A549 (cell line): ENCODE results near the gene TUBA3C. TPM values are rescaled to one million over a fixed set of nuclear protein-coding genes. Genes with fewer than 3 reads are reported as not detected.
A peak's percentile ranks its signal among the peaks of the same experiment; 100 is the strongest.

ENCODE experiments used
- ATAC-seq, 2 experiments: fragments of 200-7000 bp in 1 of 2; fragments of >200 bp in 1 of 2; cut with Nextera tagmentation in 1 of 2; cut with Tn5 transposase in 1 of 2; 3 replicates each; pipeline versions ENCODE4 v1.8.0 to v1.9.1; 2018 to 2020; ENCODE audit warnings: mild to moderate bottlenecking in 1 of 2, moderate library complexity in 1 of 2
- CTCF ChIA-PET: fragments of 300-600 bp; sonication (Branson Sonifier 250); formaldehyde crosslinking; extraction: SDS; loops from one replicate; lab custom pipeline; 2021; ENCODE audit warnings: antibody characterized with exemption, inconsistent platforms; lab: Yijun Ruan, JAX
- POLR2A ChIA-PET: fragments of 350-600 bp; formaldehyde crosslinking; extraction: SDS; loops from one replicate; lab custom pipeline; 2021; ENCODE audit warnings: antibody characterized with exemption, inconsistent platforms; lab: Yijun Ruan, JAX
- DNase-seq, 2 experiments: peaks; one replicate each; pipeline versions ENCODE4 v3.0.0 to v3.0.0-alpha.2; 2011 to 2016; ENCODE audit warnings: low read depth in 1 of 2, low spot score in 1 of 2
- FAIRE-seq: peaks from 2 replicates; lab custom pipeline; 2011; peaks lifted over from hg19 to GRCh38; lab: Jason Lieb, UNC
- H3K27ac ChIP-seq, 2 experiments: fragments of >200 bp; sonication (Bioruptor Twin); formaldehyde crosslinking; 3 replicates each; pipeline ENCODE4 v1.5.1; 2016 to 2017
- H3K4me1 ChIP-seq: fragments of >200 bp; sonication (Bioruptor Twin); formaldehyde crosslinking; 3 replicates; pipeline ENCODE4 v1.6.1; 2016
- H3K4me2 ChIP-seq: fragments of >200 bp; sonication (Bioruptor Twin); formaldehyde crosslinking; 3 replicates; pipeline ENCODE4 v1.6.1; 2016
- H3K4me3 ChIP-seq: fragments of >200 bp; sonication (Bioruptor Twin); formaldehyde crosslinking; 3 replicates; pipeline ENCODE4 v1.5.1; 2016
- H3K9me3 ChIP-seq: fragments of >200 bp; sonication (Bioruptor Twin); formaldehyde crosslinking; 3 replicates; pipeline ENCODE4 v1.6.1; 2016
- BHLHE40 ChIP-seq: IDR thresholded peaks from 2 replicates; pipeline ENCODE4 v1.6.1; 2012; ENCODE audit warnings: low read depth, low read length, inconsistent platforms
- CBX2 ChIP-seq: fragments of 200-600 bp; sonication (generic); IDR thresholded peaks from 2 replicates; pipeline ENCODE4 v1.6.1; 2016; ENCODE audit warnings: low read depth, mild to moderate bottlenecking, borderline replicate concordance
- CHD2 ChIP-seq: fragments of 150-350 bp; IDR thresholded peaks from 2 replicates; pipeline ENCODE4 v1.6.1; 2014; ENCODE audit warnings: low read length; ENCODE audit not compliant: partially characterized antibody
- EHMT2 ChIP-seq: fragments of 200-600 bp; sonication (generic); IDR thresholded peaks from 2 replicates; pipeline ENCODE4 v1.6.1; 2016; ENCODE audit warnings: antibody characterized with exemption, low read depth, mild to moderate bottlenecking, moderate library complexity
- EP300 ChIP-seq, 2 experiments: fragments of >200 bp; sonication (Bioruptor Twin); formaldehyde crosslinking; IDR thresholded peaks; 2 replicates in 1 of 2; 3 replicates in 1 of 2; pipeline ENCODE4 v1.6.1; 2016 to 2017
- ESRRA ChIP-seq: fragments of 150-350 bp; IDR thresholded peaks from 2 replicates; pipeline ENCODE4 v1.6.1; 2014; ENCODE audit warnings: mild to moderate bottlenecking, low read length, borderline replicate concordance
- FOSB ChIP-seq: fragments of 250-450 bp; sonication (Bioruptor Pico); IDR thresholded peaks from 2 replicates; pipeline ENCODE4 v1.5.0; 2020; ENCODE audit warnings: mild to moderate bottlenecking, moderate library complexity
- FOSL2 ChIP-seq, 2 experiments: fragments of 450-650 bp in 1 of 2; fragments of >200 bp in 1 of 2; sonication (Bioruptor Twin) in 1 of 2; formaldehyde crosslinking; IDR thresholded peaks; 2 replicates each; pipeline versions ENCODE4 v1.5.0 to v1.6.1; 2016 to 2020; ENCODE audit warnings: mild to moderate bottlenecking in 1 of 2, moderate library complexity in 1 of 2
- FOXS1 ChIP-seq: fragments of 250-450 bp; sonication (Bioruptor Pico); IDR thresholded peaks from 2 replicates; pipeline ENCODE4 v1.5.0; 2020; ENCODE audit warnings: mild to moderate bottlenecking, moderate library complexity
- GATA3 ChIP-seq: IDR thresholded peaks from 2 replicates; pipeline ENCODE4 v1.6.1; 2012; ENCODE audit warnings: borderline replicate concordance
- HMGXB4 ChIP-seq: fragments of 250-450 bp; sonication (Bioruptor Pico); IDR thresholded peaks from 2 replicates; pipeline ENCODE4 v1.5.0; 2021; ENCODE audit warnings: mild to moderate bottlenecking, moderate library complexity, borderline replicate concordance
- HOXA7 ChIP-seq: fragments of 250-450 bp; sonication (Bioruptor Pico); IDR thresholded peaks from 2 replicates; pipeline ENCODE4 v1.5.0; 2020; ENCODE audit warnings: mild to moderate bottlenecking, moderate library complexity
- HOXB13 ChIP-seq: fragments of 250-450 bp; sonication (Bioruptor Pico); IDR thresholded peaks from 2 replicates; pipeline ENCODE4 v1.5.0; 2020; ENCODE audit warnings: low read depth, mild to moderate bottlenecking, moderate library complexity
- JUNB ChIP-seq: fragments of >200 bp; sonication (Bioruptor Twin); formaldehyde crosslinking; IDR thresholded peaks from 2 replicates; pipeline ENCODE4 v1.6.1; 2016
- MYC ChIP-seq: IDR thresholded peaks from 2 replicates; pipeline ENCODE4 v1.6.1; 2012; ENCODE audit warnings: mild to moderate bottlenecking, inconsistent platforms, low read length, improper control_type of control experiment, borderline replicate concordance
- NFE2L2 ChIP-seq: fragments of 150-350 bp; conservative IDR thresholded peaks from 2 replicates; pipeline ENCODE4 v1.6.1; 2014; ENCODE audit warnings: low read length
- POLR2AphosphoS2 ChIP-seq: conservative IDR thresholded peaks from 2 replicates; pipeline ENCODE4 v1.6.1; 2012; ENCODE audit warnings: low read length, improper control_type of control experiment, inconsistent platforms
- RARB ChIP-seq: fragments of 250-450 bp; sonication (Bioruptor Pico); IDR thresholded peaks from 2 replicates; pipeline ENCODE4 v1.8.0; 2021; ENCODE audit warnings: mild to moderate bottlenecking, moderate library complexity
- RCOR1 ChIP-seq: fragments of 150-350 bp; IDR thresholded peaks from 2 replicates; pipeline ENCODE4 v1.6.1; 2014; ENCODE audit warnings: antibody characterized with exemption, low read length, low read depth
- SMC3 ChIP-seq: fragments of >200 bp; sonication (Bioruptor Twin); formaldehyde crosslinking; IDR thresholded peaks from 3 replicates; pipeline ENCODE4 v1.6.1; 2018; ENCODE audit warnings: inconsistent platforms
- ZSCAN20 ChIP-seq: fragments of 250-450 bp; sonication (Bioruptor Pico); IDR thresholded peaks from 2 replicates; pipeline ENCODE4 v1.8.0; 2022; ENCODE audit warnings: mild to moderate bottlenecking, moderate library complexity
- WGBS: methylation state at CpG from one replicate; pipeline ENCODE4 v1.1.6; 2017; ENCODE audit errors: missing lambda C conversion rate; 5-methylcytosine and 5-hydroxymethylcytosine counted together
- polyA plus RNA-seq, 4 experiments: library from polyadenylated mRNA; depleted of rRNA in 3 of 4; stranded (reverse); fragments of >200 nt; fragmentation: RNase III in 1 of 4; extraction: RNeasy Plus Mini Kit Qiagen cat#74134 plus additional on column Dnase treatment in 1 of 4; gene quantifications; 2 replicates in 3 of 4; 3 replicates in 1 of 4; pipeline ENCODE4 v1.2.3, GENCODE V29; 2011 to 2017
- TF ChIP-seq, protein P1 (sequence below): fragments of 450-650 bp; IDR thresholded peaks from 2 replicates; pipeline ENCODE4 v1.6.1; 2014; ENCODE audit warnings: antibody characterized with exemption
- TF ChIP-seq, protein P2 (sequence below): IDR thresholded peaks from 2 replicates; pipeline ENCODE4 v1.6.1; 2012
- TF ChIP-seq, protein P3 (sequence below): fragments of 250-450 bp; sonication (Bioruptor Pico); IDR thresholded peaks from 2 replicates; pipeline ENCODE4 v1.5.0; 2020; ENCODE audit warnings: low read depth, mild to moderate bottlenecking, moderate library complexity

Gene TUBA3C
- polyA plus RNA-seq, 2 of the 4 experiments (the other 2 are of a cell fraction): not detected

- peak in 1 of 2 experiments; percentile 11 for DNase-seq
- no peak for FAIRE-seq
- H3K4me2 ChIP-seq: no peak overlapping the region
- H3K4me1 ChIP-seq: no peaks in the 10 kb centered on the region
- H3K4me3 ChIP-seq: no peak overlapping the region
- 5% methylated on average over 2 of the region's 9 CpGs for WGBS
- ChIA-PET CTCF (interaction anchor here (0.9 kb wide), 1 partner anchor 14 kb away, joined by 3 read pairs; no protein-coding TSS in a partner anchor), POLR2A (interaction anchor here (0.5 kb wide), 1 partner anchor 12 kb away, joined by 4 read pairs; no protein-coding TSS in a partner anchor)
- no peak; a peak in 1 of 6 replicates for ATAC-seq
- H3K27ac ChIP-seq: no peak overlapping the region
- no peaks in the 10 kb centered on the region for H3K9me3 ChIP-seq
- no peak for TF ChIP-seq MYC
- TF ChIP-seq EHMT2: no peak
- TF ChIP-seq, protein P1, sequence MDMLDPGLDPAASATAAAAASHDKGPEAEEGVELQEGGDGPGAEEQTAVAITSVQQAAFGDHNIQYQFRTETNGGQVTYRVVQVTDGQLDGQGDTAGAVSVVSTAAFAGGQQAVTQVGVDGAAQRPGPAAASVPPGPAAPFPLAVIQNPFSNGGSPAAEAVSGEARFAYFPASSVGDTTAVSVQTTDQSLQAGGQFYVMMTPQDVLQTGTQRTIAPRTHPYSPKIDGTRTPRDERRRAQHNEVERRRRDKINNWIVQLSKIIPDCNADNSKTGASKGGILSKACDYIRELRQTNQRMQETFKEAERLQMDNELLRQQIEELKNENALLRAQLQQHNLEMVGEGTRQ: no peak
- no peak for TF ChIP-seq FOXS1 (CRISPR knock-in tag)
- TF ChIP-seq CBX2: no peak
- no peak for TF ChIP-seq FOSL2 (IDR thresholded peaks at IDR 0.05)
- TF ChIP-seq FOSL2 (CRISPR knock-in tag; IDR thresholded peaks at IDR 0.05): no peak
- TF ChIP-seq EP300 (IDR thresholded peaks at IDR 0.05): no peak
- no peak for TF ChIP-seq HOXA7 (CRISPR knock-in tag)
- TF ChIP-seq, protein P2, sequence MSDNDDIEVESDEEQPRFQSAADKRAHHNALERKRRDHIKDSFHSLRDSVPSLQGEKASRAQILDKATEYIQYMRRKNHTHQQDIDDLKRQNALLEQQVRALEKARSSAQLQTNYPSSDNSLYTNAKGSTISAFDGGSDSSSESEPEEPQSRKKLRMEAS: no peak
- no peak for TF ChIP-seq POLR2AphosphoS2
- no peak for TF ChIP-seq CHD2
These were observed 27.7 kb downstream of the TUBA3C start for GRCh38 chr13:19153782-19154450.

GRCh38 chr13:19152403-19152802 is 29.2 kb downstream of the TUBA3C start:
- WGBS: 8% methylated on average over 2 of the region's 5 CpGs
- Histone ChIP-seq H3K9me3 (no peaks in the 10 kb centered on the region), H3K4me2 (no peak overlapping the region), H3K4me1 (no peaks in the 10 kb centered on the region)
- FAIRE-seq (no peak), DNase-seq (no peak), ATAC-seq (no peak)
- ChIA-PET POLR2A (no interaction called here), CTCF (no interaction called here)
- TF ChIP-seq JUNB (no peak), RCOR1 (no peak), HMGXB4 (CRISPR knock-in tag) (no peak), BHLHE40 (no peak), ZSCAN20 (no peak), NFE2L2 (no peak)
- TF ChIP-seq, all 56 proteins: peak for 0
- Histone ChIP-seq H3K4me3 (no peak overlapping the region), H3K27ac (no peak overlapping the region)

DNA sequence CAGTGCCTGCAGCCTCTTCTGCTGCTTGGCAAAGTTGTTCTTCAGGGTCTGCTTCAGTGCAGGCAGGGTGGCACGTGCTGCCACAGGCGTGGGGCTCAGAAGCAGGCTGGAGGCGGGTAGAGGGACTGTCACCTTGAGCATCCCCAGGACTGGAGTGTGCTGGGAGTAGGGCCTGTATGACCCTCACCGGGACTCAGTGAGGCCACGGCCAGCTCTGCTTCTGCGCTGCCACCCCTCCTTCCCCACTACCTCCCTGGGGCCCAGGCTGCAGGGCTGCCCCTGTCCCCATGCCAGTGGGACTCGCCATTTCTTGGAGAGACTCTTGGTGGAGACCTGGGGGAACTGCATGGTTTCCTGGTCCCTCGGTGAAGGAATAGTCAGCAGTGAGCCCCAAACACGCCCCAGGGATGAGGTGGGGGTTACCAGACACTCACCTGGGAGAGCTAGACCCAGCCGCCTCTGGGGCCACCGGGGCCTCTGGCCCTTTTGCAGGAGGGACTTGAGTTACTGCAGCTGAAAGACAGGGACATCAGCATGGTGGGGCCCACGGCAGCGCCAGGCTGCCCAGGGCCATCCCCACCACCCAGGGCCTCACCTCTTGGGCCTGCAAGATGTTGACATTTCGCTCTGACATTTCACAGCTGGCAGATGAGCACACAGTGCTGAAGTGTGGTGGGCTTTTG is 29.9 kb downstream of the TUBA3C start:
- 30% methylated on average over 2 of the region's 14 CpGs for WGBS
- ChIA-PET CTCF (no interaction called here), POLR2A (no interaction called here)
- no peak for DNase-seq
- no peak for ATAC-seq
- FAIRE-seq: no peak
- no peak overlapping the region for H3K27ac ChIP-seq
- no peak overlapping the region for H3K4me3 ChIP-seq
- H3K4me2 ChIP-seq: no peak overlapping the region
- no peaks in the 10 kb centered on the region for H3K9me3 ChIP-seq
- H3K4me1 ChIP-seq: no peaks in the 10 kb centered on the region
- TF ChIP-seq HMGXB4 (CRISPR knock-in tag) (no peak), RCOR1 (no peak), EP300 (IDR thresholded peaks at IDR 0.05) (no peak), HOXA7 (CRISPR knock-in tag) (no peak), RARB (CRISPR knock-in tag) (no peak), CHD2 (no peak), ESRRA (no peak), FOSB (CRISPR knock-in tag) (no peak), GATA3 (no peak), SMC3 (no peak), HOXB13 (CRISPR knock-in tag) (no peak)
- TF ChIP-seq, protein P3, sequence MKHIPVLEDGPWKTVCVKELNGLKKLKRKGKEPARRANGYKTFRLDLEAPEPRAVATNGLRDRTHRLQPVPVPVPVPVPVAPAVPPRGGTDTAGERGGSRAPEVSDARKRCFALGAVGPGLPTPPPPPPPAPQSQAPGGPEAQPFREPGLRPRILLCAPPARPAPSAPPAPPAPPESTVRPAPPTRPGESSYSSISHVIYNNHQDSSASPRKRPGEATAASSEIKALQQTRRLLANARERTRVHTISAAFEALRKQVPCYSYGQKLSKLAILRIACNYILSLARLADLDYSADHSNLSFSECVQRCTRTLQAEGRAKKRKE (CRISPR knock-in tag): no peak
- TF ChIP-seq, protein P2: no peak
- TF ChIP-seq, protein P1: no peak
